Mammary epithelial cell (primary cell): Measurements from ENCODE around the gene ACSS1.

Source experiments
- CTCF ChIP-seq, 2 donors: IDR thresholded peaks in 1 of 2; conservative IDR thresholded peaks in 1 of 2; 2 replicates each; pipeline ENCODE4 v1.5.1; 2011 to 2012; ENCODE audit warnings: inconsistent platforms in 2 of 2, low read length in 2 of 2, mild to moderate bottlenecking in 2 of 2, control low read depth in 1 of 2, low read depth in 1 of 2; ENCODE audit not compliant: insufficient read depth in 1 of 2; ENCODE audit errors: extremely low read depth in 1 of 2
- EZH2 ChIP-seq: IDR thresholded peaks from 2 replicates; pipeline ENCODE4 v1.6.1; 2012; ENCODE audit warnings: low read length, inconsistent platforms, borderline replicate concordance

DNA sequence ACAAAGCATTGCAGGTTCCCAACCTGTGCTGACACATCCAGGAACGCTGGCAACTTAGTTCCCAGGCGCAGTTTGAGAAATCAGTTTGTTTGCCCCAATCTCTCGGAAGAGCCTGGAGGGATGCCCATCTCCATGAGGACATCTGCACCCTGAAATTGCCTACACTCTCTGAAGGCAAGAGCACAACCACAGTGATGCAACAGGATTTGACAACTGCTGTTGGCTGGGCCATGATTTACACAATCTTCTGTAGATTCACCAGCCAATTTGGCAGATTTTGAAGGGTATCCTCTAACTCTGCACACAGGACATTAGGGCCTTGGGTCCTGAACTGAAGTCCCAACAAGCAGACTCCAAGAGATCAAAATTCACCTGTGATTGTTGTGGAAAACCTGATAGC is 68.8 kb downstream of the ACSS1 start:
- no peak for TF ChIP-seq CTCF (conservative IDR thresholded peaks at IDR 0.05 in 1 of 2, IDR thresholded peaks at IDR 0.05 in 1 of 2; ENCODE audit: extremely low read depth in 1 of 2, insufficient read depth in 1 of 2, low read depth in 1 of 2, low read length in 2 of 2)
- TF ChIP-seq EZH2 = no peak
